Eye (tissue), 1 donor: Measurements from ENCODE around the gene FNDC11.
A peak's percentile ranks its signal among the peaks of the same experiment; 100 is the strongest.
"Not testable (repeated sequence)": the region's sequence is repeated elsewhere in the genome, so short reads cannot be mapped to it uniquely, and the experiment has no call there.

Experiments used
- DNase-seq: peaks from one replicate; pipeline ENCODE4 v3.0.0-alpha.2; 2015

Gene FNDC11

DNA sequence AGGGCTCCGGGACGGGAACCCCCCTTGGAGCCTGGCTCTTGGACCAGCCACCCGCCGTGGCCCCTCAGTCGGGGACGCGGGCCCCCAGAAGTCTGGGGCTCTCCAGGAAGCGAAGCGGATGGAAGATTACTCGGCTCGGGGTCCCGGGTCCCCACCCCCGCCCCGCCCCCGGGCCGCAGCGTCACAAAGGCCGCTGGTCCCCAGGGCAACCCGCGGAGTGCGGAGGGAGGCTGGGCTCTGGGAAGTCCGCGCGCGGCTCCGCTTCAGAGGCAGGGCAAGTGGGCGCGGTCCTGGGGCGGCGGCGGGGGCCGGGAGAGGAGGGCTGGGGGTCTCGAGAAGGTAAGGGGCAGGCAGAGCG, at the start of gene FNDC11:
FNDC11 (plus strand) TSS at position 227 of the 358 bp plus-strand sequence. CDS start 1,505 bp downstream, outside the sequence.
- peak; percentile 84 for DNase-seq

DNA sequence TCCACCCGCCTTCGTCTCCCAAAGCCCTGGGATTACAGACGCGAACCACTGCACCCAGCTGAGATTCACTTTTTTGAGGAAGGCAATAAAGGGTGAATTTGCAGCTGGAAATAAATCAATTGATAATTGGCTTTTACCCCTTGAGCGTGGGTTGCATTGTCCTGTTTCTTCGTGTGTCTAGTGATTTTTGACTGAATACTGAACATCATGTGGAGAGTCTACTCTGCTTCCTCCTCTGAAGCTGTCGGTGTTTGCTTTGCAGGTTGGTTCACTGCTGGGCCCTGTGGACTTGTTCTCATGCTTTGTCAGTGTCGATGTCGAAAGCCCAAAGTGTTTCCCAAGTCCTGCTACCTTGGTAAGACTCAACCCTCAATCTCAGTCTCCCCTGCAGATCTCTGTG, 49.3 kb upstream of the FNDC11 start:
- no peak for DNase-seq

DNA sequence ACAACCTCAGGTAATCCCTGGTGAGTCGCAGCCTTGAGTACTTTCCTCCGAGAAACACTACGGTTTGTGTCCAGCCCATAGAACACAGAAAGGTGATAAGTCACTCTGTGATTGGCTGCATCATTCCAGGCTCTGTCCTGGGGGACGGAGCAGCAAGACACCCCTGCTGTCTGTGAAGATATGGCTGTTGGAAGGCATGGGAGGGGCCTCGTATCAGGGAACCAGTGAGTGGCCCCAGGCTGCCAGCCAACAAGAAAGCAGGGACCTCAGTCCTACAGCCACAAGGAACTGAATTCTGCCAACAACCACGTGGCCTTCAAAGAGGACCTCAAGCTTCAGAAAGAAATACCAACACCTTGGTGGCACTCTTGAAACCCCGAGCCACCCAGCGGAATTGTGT, 48.7 kb upstream of the FNDC11 start:
- DNase-seq: no peak

GRCh38 chr20:63505723-63506122, 48.2 kb upstream of the FNDC11 start:
- no peak for DNase-seq

GRCh38 chr20:63507083-63507743, 46.7 kb upstream of the FNDC11 start:
- no peak for DNase-seq

DNA sequence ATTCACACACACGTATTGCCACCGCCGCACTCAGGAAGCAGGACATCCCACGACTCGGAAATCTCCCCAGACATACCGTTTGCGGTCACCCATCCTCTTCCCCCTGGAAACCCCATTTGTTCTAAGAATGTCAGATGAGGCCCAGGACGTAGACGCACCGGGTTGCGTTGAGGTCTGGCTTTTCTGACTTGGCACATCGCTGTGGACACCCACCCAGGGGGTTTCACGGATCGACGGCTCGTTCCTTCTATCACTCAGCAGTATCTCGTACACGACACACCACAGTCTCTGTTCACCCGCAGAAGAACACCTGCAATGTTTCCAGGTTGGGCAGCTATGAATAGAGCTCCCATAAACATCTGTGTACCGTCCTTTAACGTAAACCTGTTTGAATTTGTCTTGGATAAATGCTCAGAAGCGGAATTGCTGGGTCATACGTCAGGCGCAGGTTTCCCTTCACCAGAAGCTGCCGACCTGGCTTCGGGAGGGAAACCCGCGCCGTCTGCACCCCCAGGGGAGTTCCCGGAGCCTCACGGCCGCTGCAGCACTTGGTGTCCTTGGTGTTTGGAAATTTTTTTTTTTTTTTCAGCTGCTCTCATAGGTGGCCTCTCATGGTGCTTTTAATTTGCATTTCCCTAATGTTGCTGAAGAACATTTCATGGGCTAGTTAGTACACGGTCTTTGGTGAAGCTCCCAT, 45.7 kb upstream of the FNDC11 start:
- DNase-seq: no peak

DNA sequence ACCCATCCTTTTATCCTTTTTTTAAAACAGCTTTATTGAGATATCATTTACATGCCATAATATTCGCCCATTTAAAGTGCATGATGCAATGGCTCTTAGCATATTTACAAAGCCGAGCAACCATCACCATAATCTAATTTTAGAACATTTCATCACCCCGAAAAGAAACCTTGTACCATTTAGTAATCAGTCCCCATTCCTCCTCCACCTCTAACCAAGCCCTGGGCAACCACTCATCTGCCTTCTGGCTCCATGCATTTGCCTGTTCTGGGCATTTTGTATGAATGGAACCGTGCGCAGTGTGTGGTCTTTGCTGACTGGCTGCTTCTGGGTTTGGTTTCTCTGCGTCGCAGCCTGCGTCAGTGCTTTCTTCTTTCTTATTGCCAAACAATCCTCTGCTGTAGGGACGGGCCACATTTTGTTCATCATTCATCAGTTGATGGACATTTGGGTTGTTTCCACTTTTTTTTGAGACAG, 44.8 kb upstream of the FNDC11 start:
- DNase-seq: no peak

GRCh38 chr20:63513207-63513606, 40.8 kb upstream of the FNDC11 start:
- DNase-seq: no peak

DNA sequence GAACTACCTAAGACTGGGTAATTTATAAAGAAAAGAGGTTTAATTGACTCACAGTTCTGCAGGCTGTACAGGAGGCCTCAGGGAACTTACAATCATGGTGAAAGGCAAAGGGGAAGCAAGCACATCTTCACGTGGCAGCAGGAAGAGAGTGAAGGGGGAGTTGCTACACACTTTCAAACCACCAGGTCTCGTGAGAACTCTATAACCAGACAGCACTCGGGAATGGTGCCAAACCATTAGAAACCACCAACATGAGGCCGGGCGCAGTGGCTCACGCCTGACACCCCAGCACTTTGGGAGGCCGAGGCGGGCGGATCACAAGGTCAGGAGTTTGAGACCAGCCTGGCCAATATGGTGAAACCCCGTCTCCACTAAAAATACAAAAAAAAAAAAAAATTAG, 39.4 kb upstream of the FNDC11 start:
- DNase-seq: not testable (repeated sequence)

DNA sequence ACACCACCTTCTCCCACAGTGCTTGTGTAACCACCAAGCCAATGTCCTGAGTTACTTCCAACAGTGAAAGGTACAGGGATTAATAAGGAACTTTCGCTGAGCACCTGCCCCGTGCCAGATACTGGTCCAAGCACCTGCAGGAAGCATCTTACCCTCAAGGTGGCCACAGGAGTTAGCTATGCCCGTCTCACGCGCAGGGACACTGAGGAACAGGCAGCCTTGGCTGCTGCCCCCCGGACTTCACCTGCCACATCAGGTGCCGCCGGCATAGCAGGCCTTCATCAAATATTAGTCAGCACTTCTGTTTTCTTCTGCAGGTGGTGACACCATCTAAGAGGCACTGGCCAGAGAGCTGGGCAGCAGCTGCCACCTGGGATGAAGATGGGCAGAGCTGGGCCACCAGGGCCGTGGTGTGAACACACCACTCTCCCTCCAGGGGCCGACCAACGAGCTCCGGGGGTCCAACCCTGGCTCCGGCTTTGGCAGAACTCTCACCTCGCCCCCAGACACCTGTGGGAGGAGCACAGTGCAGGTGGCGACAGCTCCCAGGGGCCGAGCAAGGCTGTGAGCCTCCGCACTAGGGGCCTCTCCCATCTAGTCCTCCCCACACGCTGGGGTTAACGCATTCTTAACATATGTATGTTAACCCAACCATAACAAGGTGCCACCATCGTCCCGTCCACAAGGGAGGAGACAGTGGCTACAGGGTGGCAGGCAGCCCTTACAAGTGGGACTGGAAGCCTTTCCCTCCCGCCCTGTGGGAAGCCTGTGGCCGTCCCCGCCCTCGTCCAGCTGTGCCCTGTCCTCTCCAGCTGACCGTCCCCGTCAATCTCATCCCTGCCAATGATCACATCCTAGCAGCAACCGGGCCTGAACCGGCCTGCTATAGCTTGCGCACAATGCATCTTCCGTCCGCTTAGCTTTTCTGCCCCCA, 36.3 kb upstream of the FNDC11 start:
- no peak for DNase-seq

GRCh38 chr20:63518351-63518861, 35.6 kb upstream of the FNDC11 start:
- no peak for DNase-seq

DNA sequence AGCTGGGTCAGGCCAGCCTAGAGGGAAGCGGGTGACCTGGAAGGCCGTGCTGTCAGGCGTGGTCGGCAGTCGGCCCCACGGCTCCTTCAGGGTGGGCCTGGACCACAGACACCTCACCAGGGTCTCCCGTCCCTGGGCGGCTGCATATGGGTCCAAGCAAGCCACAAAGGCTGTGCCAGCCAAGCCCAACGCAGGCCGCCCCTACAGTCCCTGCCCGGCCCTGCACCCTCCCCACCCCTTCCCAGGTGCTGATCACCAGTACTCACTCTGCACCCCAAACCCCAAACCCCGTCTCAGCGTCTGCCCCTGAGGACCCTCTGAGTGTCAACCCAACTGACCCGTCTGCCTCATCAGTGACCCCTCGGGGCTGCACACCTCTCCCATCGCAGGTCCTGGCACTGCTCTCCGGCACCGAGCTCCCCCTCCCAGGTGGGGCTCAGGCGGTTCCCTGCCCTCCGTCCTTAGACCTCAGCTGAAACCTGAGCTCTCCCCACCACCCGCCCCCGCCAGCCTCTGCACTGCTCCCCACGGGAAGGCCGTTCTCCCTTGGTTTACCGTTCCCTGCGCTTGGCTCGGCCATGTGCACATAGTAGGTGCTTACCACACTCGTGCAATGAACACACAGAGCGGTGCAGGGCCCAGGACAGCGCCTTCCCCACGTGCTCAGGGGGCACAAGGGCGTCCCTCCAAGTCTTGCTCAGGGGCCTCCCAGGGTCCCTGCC, 34.9 kb upstream of the FNDC11 start:
- no peak for DNase-seq

GRCh38 chr20:63519668-63520503, 34.1 kb upstream of the FNDC11 start:
- DNase-seq: peak; percentile 74

GRCh38 chr20:63520504-63520933, 33.4 kb upstream of the FNDC11 start, which contains the start of gene PPDPF:
Gene PPDPF (plus strand): TSS chr20:63520765. CDS start chr20:63521309, 544 bp downstream.
- peak; percentile 96 for DNase-seq

DNA sequence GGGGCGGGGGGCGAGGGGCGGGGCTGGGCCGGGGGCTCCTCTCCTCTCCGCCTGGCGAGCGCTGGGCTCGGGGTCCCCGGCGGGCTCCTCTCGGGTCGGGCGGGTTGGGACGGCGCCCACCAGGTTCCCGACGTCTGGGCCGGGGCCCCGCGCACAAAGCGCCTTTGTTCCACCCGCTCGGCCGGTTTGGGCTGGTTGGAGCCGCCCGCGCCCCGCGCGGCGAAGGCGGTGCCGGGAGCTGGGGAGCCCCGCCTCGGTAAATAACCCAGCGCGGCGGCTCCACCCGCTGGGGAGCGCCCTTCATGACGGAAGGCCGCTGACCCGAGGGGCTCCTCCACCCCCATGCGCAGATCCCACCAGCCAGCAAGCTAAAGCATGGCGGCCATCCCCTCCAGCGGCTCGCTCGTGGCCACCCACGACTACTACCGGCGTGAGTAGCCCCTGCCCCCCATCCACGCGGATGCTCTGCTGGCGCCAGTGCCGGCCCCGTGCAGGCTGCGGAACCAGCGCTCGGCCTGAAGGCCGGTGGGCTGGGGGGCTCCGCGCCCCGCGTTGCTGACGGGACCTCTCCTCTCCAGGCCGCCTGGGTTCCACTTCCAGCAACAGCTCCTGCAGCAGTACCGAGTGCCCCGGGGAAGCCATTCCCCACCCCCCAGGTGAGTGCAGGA, 32.9 kb upstream of the FNDC11 start:
- DNase-seq: peak; percentile 88

DNA sequence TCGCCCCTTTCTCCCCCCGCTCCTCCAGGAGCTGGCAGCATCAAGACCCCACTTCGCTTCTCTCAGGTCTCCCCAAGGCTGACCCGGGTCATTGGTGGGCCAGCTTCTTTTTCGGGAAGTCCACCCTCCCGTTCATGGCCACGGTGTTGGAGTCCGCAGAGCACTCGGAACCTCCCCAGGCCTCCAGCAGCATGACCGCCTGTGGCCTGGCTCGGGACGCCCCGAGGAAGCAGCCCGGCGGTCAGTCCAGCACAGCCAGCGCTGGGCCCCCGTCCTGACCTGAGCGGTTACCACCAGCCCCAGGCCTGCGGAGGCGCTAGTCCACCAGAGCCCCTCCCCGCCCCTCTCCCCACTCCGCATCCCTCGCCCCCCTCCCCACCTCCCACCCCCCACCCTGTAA, 32.4 kb upstream of the FNDC11 start:
- DNase-seq: no peak

GRCh38 chr20:63522091-63522868, 31.7 kb upstream of the FNDC11 start:
- DNase-seq: no peak

- DNase-seq: no peak
Observed at GRCh38 chr20:63522981-63523611, 30.9 kb upstream of the FNDC11 start.

DNA sequence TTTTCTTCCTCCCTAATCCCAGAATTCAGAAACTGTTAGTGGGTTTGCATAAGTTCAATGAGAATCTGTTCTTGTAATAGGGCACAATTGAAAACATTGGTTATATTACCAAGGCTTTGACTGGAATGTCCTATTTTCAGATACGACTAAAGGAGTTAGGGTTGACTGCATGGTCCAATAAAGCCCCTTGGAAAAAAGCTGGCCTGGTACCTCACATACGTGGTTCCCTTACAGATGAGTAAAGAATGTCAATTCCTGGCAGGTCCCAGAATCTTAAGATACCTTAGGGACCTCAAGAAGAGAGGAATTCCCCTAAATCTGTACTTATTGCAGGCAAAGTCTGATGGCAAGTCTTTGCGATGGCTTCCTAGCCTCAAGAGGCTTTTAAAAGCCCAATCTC, 28.8 kb upstream of the FNDC11 start:
- DNase-seq: no peak
